GM18861 (cell line): ENCODE results near the gene GPAT2.
"Not testable (repeated sequence)": the region's sequence is repeated elsewhere in the genome, so short reads cannot be mapped to it uniquely, and the experiment has no call there.

Source experiments
- ATAC-seq: cut with Tn5 transposase; IDR thresholded peaks from one replicate; pipeline ENCODE4 v1.9.1; 2021; ENCODE audit not compliant: unreplicated experiment

Gene GPAT2, protein sequence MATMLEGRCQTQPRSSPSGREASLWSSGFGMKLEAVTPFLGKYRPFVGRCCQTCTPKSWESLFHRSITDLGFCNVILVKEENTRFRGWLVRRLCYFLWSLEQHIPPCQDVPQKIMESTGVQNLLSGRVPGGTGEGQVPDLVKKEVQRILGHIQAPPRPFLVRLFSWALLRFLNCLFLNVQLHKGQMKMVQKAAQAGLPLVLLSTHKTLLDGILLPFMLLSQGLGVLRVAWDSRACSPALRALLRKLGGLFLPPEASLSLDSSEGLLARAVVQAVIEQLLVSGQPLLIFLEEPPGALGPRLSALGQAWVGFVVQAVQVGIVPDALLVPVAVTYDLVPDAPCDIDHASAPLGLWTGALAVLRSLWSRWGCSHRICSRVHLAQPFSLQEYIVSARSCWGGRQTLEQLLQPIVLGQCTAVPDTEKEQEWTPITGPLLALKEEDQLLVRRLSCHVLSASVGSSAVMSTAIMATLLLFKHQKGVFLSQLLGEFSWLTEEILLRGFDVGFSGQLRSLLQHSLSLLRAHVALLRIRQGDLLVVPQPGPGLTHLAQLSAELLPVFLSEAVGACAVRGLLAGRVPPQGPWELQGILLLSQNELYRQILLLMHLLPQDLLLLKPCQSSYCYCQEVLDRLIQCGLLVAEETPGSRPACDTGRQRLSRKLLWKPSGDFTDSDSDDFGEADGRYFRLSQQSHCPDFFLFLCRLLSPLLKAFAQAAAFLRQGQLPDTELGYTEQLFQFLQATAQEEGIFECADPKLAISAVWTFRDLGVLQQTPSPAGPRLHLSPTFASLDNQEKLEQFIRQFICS

DNA sequence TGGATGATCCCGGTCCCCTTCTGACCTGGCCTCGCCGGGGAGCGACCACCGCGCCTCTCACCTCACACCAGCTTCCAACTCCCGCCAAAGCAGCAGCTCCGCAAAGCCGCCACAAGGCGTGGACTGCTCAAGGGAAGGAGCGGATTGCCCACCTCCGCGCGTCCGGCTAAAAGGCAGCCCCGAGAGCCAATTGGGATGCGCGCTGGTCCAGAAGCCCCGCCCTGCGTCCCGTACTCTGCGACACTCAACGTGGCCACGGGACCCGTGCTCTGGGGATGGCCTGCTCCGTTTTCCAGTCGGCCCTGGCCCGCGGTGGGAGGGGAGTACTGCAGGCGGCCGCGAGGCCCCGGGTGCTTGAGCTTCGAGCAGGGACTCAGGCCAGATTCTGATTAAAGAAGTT lies at the start of gene GPAT2:
Gene GPAT2 (minus strand): TSS at position 125 of the 400 bp plus-strand sequence. CDS start 2,557 bp downstream, outside the sequence.
- ATAC-seq: not testable (repeated sequence)

DNA sequence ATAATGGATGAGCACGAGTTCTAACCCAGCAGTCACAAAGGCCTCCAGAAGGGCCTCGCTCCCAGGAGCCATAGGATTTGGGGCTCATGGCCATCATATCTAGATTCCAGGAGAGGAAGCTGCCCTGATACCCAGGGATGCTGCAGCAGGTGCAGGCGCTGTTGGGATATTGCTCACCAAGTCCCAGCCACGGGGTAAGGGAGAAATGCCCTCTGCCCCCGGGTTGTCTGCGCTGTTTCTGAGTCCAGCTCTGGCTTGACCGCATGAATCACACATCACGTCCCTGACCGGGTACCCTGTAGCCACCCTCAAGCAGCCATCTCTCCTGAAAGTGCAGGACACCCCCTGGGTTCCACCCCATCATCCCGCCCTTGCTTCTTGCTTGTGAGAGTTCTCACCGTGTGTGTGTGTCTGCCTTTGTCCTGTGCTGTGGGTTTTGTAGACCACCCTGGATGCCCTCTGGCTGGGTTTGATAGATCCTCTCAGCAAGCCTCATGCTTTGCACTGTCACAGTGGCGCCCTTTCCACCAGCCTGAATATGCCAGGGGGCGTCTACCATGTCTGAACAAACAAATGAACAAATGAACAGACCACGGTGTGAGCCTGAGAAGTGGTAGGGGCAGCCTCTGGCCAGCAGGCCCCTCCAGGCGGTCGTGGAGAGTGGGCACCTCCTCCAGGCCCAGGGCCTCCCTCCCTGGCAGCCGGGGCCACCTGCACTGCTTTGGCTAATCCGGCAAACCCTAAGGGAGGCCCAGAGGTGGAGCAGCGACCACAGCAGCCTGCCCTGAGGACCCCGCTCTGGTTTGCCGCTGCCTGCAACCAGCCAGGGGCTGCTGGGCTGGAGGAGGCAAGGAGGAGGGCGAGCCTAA lies 49.5 kb upstream of the GPAT2 start:
- ATAC-seq: no peak

DNA sequence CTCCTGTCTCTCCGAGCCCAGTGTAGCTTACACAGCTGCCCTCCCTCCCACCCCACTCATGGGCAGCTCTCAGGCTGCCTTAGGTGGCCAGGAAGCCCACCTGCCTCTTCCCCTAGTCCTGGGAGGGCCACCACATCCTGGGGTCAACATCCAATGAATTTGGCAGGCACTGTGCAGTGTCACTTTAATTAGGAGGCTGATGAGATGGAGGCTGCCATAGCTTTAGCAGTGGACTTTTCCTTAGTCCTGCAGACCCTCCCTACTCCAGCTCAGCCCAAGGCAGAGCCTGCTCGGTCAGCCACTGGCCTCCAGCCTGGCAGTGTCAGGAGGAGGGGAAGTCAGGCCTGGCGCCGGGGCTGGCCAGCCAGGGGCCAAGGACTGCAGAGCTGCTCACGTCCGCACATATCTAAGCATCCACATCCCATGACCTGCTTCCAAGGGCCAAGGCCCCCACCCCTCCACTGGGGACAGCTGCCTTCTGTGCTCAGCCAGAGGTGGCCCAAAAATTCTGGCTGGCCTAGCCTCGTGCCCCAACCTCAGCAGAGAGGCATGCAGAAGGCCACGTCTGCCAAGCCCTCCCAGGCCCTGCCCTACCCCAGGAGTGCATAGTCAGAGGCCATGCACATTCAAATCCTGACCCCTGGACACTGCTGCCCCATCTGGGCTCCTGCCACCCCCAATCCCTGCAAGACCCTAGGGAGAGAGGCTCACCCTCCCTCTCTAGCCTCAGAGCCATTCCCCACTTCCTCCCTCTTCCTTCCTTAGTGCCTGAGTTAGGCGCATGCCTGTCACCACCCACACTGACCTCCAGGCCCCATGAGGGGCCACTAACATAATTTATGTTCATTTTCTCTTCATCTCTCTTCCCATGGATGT lies 48.6 kb upstream of the GPAT2 start:
- no peak for ATAC-seq

DNA sequence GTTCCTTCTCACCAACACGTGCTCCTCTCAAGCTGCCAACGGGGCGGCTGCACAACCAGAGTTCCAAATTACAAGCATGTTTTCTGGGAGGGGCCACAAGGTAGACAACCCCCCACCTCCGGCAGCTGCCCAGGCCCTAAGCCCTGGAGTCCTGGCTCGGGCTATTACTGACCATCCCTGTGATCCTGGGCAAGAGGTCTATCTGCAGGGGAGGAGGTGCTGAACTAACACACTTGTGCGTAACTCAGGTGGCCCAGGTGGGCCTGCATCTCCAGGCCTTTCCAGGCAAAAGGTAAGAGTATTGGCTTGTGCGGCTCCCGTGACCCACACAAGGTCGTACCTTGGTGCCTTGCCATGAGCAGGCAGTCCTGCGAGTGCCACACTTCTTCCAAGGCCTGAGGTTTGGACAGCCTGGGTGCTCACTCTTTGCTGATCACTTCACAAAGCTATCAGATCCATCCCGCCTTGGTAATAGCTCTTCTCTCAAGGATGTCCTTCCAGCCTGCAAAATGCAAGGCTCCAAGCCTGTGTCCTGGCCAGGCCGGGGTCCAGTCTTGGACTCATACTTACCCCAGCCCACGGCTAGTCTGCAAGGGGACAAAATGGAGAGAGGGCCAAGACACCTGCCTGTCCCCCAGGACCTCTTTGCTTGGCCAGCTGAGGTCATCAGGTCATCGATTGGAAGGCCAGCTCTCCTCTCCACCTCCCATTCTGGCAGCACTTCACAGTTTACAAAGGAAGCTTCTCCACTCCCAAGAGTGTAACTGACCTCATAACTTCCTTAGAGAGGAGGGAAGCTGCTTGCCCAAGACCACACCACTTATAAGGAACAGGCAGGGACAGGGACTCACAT lies 47.7 kb upstream of the GPAT2 start:
- ATAC-seq: no peak

DNA sequence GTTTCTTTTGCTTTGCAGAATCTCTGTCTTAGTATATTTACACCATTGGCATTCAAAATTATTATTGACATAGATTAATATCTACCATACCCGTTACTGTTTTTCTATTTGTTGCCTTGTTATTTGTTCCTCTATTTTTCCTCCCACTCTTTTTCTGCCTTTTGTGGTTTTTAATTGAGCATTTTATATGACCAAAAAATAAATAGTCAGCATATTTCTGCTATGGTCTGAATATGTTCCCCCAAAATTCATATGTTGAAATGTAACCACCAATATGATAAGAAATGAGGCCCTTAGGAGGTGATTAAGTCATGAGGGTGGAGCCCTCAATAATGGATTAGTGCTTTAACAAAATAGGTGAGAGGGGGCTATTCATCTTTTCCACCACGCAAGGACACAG lies 46.3 kb upstream of the GPAT2 start:
- no peak for ATAC-seq

DNA sequence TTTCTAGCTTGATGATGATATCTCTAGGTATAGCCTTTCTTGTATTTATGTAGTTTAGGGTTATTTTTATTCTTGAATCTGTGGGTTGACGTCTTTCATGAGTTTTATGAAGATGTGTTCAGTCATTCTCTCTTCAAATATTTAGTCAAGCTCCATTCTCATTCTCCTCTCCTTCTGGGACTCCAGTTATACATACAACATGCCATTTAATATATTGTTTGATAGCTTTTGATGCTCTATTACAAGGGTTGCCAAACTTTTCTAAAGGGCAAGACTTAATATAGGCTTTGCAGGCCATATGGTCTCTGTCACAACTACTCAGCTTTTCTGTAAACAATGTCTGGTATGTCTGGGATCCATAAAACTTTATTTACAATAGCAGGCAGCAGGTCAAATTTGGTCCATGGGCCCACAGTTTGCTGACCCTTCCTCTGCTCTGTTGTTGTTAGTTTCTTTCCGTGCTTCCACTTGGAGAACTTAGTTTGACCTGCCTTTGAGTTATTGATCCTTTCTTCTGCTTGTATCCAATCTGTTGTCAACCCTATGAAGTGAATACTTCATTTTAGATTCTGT lies 40.6 kb upstream of the GPAT2 start:
- ATAC-seq: no peak

DNA sequence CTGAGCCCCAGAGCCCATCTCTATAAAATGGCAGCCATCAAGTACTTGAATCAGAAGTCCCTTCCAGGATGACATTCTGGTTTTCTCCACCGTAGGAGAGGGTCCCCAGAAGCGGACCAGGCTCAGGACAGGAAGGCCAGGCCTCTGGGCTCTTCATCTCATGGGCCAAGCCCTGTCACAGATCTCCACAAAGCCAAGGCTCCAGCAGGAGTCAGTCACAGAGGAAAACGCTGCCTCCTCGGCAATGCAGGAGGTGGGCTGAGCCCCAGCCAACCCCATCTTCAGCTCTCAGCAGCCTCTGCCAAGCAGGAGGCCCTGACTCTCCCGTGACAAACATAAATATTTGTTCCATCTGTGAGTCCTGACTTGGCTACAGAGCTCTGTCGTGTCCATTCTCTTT lies 39.4 kb upstream of the GPAT2 start:
- ATAC-seq: no peak

DNA sequence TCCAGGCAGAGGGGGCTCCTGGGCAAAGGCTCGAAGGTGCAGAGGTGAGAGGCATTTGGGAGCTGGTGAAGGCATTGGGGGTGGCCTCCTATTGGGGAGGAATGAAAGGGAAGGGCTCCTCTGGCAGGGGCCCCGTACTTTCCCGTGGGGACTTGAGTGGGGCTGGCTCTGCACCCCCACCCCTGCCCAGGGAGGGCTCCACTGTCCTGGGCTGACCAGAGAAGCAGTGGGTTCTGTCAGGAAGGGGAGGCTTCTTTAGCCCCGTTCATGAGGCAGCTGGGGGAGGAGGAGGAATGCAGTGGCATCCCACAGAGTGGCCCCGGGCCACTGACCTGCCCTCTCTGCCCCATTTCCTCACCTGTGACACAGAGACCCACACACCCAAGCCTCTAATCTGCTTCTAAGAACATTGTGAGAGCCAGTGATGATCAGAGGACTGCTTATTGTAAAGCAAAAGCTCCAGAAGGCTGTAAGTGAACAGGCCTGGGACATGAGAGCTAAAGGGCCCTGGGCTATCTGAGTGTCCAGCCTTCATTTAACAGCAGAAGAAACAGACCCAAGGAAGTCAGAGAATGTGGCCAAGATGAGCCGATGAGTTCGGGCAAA lies 38.6 kb upstream of the GPAT2 start:
- ATAC-seq: no peak

DNA sequence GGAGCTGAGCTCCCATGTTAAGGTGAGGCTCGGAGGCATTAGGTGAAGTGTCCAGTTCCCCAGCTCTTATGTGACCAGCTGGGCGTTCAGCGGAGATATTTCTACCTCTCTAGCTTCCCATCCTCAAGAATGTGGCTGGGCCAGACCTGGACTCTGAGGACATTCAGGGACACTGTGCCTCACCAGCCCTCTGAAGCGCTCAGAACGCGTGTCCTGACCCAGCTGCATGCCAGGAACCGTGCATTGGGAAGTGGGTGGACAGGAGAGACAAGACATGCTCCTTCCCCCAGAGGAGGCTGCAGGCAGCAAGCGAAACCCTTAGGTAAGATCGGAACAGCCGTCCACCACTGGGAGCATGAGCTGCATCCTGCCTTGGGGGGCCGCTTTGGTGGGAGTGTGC lies 38.0 kb upstream of the GPAT2 start:
- no peak for ATAC-seq

DNA sequence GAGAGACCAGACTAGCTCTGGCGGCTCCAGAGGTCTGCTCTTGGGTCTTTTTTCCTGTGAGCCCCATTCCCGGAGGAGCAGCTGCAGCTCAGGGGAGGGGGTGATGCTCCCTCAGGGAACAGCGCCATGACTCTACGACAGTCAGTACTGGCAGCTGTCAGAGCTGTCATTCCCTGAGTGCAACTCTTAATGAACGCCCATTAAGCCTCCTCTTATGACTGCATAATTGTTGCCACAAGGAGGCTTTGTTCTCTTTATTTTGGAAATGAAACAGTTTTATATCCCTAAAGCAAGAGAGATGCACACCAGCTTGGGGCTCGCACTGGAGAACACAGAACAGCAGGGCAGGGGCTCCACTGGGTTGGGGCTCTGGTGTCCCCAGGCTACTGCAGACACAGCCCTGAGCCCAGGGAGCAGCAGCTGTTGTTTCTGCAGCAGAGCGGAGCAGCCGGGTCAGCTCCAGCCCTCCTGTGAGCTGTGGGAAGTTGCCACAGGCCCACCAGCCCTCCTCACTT lies 37.3 kb upstream of the GPAT2 start:
- ATAC-seq: not testable (repeated sequence)

DNA sequence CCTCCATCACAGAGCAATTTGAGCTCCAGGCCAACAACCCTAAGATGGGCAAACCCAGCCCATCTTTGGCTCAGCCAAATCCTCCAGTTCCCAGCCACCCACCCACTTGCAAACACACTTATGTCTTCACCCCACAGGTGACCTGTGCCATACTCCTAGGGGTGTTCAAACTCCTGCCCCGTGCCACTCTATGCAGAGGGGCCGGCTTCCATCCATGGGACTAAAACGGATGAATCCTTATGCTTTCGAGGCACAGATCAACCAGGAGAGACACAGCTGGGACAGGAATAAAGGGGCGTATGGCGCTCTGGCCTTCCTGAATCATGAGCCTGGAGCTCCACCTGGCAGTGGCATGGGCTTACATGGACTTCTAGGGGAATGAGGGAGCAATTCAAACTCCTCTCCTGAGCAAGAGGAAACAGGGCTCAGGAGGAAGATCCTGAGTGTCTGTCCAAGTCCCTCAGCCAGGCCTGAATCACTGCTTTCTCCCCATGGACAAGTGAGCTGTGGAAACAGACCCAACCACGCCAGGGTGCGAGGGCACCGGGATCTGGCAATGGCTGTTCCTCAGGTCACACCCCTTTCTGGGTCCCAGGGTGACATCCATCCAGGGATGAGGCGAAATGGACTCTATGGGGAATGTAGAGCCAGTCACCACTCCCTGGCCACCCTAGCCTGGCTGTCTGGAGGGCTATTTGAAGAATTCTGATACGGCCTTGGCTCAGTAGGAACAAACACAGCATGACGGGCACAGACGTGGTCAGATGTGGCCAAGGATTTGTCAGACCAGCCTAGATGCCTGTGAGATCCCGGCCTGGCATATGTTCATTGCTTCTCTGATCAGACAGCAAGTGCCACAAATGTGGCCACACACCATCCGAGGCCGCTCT lies 36.6 kb upstream of the GPAT2 start:
- ATAC-seq: not testable (repeated sequence)

DNA sequence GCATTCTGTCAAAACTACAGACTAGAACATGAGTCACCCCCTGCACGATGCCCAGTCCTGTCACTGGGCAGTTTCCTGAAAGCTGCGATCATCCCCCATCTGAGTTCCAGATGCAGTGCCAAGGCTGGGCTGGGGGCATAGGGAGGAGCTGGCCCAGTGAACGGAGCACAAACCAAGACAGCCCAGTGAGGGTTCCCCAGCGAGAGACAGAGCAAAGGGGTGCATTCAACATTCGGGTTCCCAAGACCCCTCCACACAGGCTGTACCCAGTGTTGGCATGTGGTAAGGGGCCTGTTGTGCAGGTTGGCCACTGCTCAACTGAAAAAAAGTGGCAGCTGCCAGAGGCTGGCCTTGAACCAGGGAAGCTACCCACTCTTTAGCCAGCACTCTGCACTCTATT lies 35.6 kb upstream of the GPAT2 start:
- not testable (repeated sequence) for ATAC-seq

DNA sequence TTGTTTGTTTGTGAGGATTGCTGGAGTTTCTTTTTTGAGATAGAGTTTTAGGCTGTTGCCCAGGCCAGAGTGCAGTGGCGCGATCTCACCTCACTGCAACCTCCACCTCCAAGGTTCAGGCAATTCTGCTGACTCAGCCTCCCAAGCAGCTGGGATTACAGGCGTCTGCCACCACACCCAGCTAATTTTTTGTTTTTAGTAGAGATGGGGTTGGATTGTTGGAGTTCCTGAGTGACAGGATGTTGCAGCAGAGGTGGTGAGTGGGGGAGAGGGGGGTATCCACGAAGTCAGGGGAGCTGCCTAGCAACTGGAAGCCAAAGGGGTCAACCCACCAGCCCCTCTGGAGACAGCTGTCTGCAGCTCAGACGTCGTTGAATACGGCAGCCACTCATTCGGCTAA lies 35.2 kb upstream of the GPAT2 start:
- not testable (repeated sequence) for ATAC-seq

DNA sequence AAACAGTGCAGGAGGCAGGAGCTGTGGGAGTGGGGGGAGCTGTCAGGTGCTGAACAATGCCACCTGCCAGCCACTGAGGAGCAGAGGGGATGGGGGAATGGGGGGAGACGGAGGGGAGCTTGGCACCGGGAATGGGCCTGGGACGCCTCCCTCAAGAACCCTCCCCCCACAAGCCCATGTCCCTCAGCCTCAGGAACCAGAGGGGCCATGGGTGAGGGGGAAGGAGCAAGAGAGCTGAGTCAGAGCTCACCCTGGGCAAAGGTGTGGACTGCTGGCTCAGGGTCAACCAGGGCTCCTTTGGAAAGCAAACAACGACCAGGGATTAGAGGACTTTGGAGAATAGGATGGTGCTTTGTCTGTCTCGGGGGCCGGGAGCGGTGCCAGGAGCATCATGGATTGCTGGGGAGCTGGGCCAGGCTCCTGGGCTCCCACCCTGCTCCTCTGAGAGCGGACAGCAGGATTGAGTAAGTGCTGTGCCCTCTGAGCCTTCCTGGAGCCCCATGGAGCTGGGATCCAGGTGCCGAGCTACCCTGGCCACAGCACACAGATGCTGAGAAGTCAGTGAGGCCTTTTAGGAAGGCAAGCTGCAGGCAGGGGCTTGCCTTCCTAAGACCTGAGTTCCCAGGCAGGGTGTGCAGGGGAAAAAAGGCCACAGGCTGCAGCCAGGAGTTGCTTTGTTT lies 33.3 kb upstream of the GPAT2 start:
- not testable (repeated sequence) for ATAC-seq

DNA sequence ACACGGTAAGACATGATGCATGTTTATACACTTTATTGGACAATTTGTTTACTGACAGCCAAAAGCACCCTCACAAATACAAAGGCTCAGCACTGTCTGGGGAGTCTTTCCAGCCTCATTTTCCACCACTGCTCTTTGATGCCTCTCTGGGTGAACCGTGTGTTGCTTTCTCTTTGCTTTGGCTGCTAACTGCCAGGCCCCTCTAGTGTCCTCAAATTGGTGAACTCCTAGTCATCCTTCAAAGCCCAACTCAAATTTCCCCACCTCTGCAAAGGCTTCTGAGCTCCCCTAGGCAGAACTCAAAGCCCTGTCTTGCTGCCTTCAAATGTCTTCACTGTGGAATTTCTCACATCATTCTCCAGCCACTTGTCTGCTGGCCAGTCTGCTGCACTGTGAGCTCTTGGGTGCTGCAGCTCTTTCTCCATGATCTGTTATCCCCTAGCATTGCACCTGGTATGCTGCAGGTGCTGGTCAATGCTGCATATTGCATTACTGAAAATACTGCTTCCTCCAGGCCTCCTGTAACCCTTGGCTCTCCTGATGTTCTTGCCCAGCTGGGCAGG lies 32.5 kb upstream of the GPAT2 start:
- not testable (repeated sequence) for ATAC-seq

DNA sequence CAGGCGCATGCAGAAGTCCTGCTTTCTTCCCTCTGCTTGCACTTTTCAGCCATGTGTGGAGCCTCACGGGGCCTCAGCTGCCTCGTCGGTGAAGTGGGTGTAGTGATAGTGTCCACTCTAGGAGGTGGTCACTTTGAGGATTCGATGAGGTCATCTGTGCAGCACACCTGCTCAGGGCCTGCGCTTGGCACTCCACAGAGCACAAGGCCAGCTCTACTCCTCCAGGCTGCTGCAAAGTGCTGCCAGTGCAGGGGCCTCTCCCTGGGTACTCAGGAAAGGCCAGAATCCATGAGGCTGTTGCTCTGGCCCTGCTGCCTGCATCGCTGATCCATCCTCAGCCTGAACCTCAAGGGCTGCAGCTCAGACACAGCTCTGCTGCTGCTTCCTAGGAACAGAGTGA lies 31.8 kb upstream of the GPAT2 start:
- ATAC-seq: not testable (repeated sequence)
